DND-41 (cell line): Measurements from ENCODE around the gene ABI2.
"Not testable (repeated sequence)": the region's sequence is repeated elsewhere in the genome, so short reads cannot be mapped to it uniquely, and the experiment has no call there.

Source experiments
- ATAC-seq: fragments of 200-7000 bp; cut with Tn5 transposase; 3 replicates; pipeline ENCODE4 v1.9.1; 2021; ENCODE audit warnings: low read depth; ENCODE audit not compliant: insufficient read depth
- DNase-seq: peaks from one replicate; pipeline ENCODE4 v3.0.0-alpha.2; 2020
- H2AFZ ChIP-seq: 2 replicates; pipeline ENCODE4 v1.6.0; 2012; ENCODE audit warnings: low read depth, low read length
- H3K27ac ChIP-seq: 2 replicates; pipeline ENCODE4 v1.5.1; 2012; ENCODE audit warnings: low read length, inconsistent platforms
- H3K27me3 ChIP-seq: fragments of 200-600 bp; sonication (generic); 2 replicates; pipeline ENCODE4 v1.6.0; 2012; ENCODE audit warnings: low read length, mild to moderate bottlenecking, inconsistent platforms; ENCODE audit not compliant: insufficient read depth, poor library complexity
- H3K36me3 ChIP-seq: 2 replicates; pipeline ENCODE4 v1.5.1; 2012; ENCODE audit warnings: low read length, inconsistent platforms; ENCODE audit not compliant: insufficient read depth
- H3K4me1 ChIP-seq: 2 replicates; pipeline ENCODE4 v1.5.1; 2012; ENCODE audit warnings: mild to moderate bottlenecking, low read length; ENCODE audit not compliant: insufficient read depth
- H3K4me2 ChIP-seq: 2 replicates; pipeline ENCODE4 v1.6.0; 2012; ENCODE audit warnings: mild to moderate bottlenecking, moderate library complexity, low read length, inconsistent platforms; ENCODE audit not compliant: insufficient read depth
- H3K4me3 ChIP-seq, 2 experiments: fragments of 200-600 bp in 1 of 2; shearing (Covaris generic) in 1 of 2; 2 replicates each; pipeline ENCODE4 v1.5.1; 2012 to 2016; ENCODE audit warnings: inconsistent platforms in 2 of 2, low read length in 2 of 2, mild to moderate bottlenecking in 2 of 2, low read depth in 1 of 2, moderate library complexity in 1 of 2
- H3K79me2 ChIP-seq: 2 replicates; pipeline ENCODE4 v1.6.0; 2012; ENCODE audit warnings: low read length, inconsistent platforms; ENCODE audit not compliant: insufficient read depth
- H3K9ac ChIP-seq: 2 replicates; pipeline ENCODE4 v1.6.0; 2012; ENCODE audit warnings: low read depth, mild to moderate bottlenecking, inconsistent platforms, low read length, moderate library complexity
- H3K9me3 ChIP-seq: 2 replicates; pipeline ENCODE4 v1.5.1; 2012; ENCODE audit warnings: low read length, moderate library complexity, mild to moderate bottlenecking, inconsistent platforms; ENCODE audit not compliant: insufficient read depth, severe bottlenecking
- H4K20me1 ChIP-seq: 2 replicates; pipeline ENCODE4 v1.6.0; 2012; ENCODE audit warnings: low read length; ENCODE audit not compliant: insufficient read depth
- CTCF ChIP-seq: IDR thresholded peaks from 2 replicates; pipeline ENCODE4 v1.5.1; 2012; ENCODE audit warnings: borderline replicate concordance, low read length, moderate library complexity, mild to moderate bottlenecking; ENCODE audit not compliant: poor library complexity, severe bottlenecking; ENCODE audit errors: extremely low read depth
- EZH2 ChIP-seq: IDR thresholded peaks from 3 replicates; pipeline ENCODE4 v1.6.1; 2012; ENCODE audit warnings: borderline replicate concordance, low read depth, mild to moderate bottlenecking, moderate library complexity, low read length, inconsistent platforms; ENCODE audit not compliant: severe bottlenecking

ABI2 gene

DNA sequence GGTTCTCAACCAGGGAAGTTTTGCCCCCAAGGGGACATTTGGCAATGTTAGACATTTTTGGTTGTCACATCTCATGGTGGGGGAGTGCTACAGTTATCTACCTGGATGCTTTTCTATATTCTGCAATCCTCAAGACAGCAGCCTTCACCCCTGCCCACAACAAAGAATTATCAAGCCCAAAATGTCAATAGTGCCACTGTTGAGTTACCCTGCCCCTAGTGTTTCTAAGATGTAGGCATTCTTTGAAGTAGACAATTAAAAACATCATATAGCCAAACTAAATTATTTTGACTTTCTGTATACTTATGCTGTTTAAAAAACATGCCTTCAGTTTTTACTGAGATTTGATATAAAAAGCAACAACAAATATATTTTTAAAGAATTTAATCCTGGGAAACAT lies 48.0 kb downstream of the ABI2 start:
- peaks cover 24% of the 10 kb centered on the region; the same call in 1 of the 2 replicates for H3K79me2 ChIP-seq
- no peaks in the 10 kb centered on the region for H3K9me3 ChIP-seq
- no peak overlapping the region for H2AFZ ChIP-seq

DNA sequence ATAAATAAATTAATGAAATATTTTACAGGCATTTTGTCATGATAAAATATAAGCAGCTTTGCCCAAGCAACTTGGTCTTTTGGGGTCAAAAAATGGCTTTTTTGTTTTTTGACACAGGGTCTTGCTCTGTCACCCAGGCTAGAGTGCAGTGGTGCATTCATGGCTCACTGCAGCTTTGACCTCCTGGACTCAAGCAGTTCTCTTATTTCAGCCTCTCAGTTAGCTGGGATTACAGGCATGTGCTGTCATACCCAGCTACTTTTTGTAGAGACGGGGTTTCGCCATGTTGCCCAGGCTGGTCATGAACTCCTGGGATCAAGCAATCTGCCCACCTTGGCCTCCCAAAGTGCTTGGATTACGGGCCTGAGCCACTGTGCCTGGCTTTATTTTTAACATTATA lies 51.0 kb downstream of the ABI2 start:
- H3K9me3 ChIP-seq: no peaks in the 10 kb centered on the region
- peaks cover 2% of the 10 kb centered on the region; the same call in 1 of the 2 replicates for H4K20me1 ChIP-seq
- H3K27ac ChIP-seq: no peak overlapping the region
- H3K79me2 ChIP-seq: peaks cover 20% of the 10 kb centered on the region; the same call in 1 of the 2 replicates
- H3K27me3 ChIP-seq: no peaks in the 10 kb centered on the region
- H3K4me2 ChIP-seq: no peak overlapping the region
- H3K4me1 ChIP-seq: no peaks in the 10 kb centered on the region
- H3K36me3 ChIP-seq: peaks cover 34% of the 10 kb centered on the region
- H3K4me3 ChIP-seq: no peak overlapping the region
- no peak overlapping the region for H3K9ac ChIP-seq
- DNase-seq (no peak), ATAC-seq (no peak)
- TF ChIP-seq CTCF (no peak), EZH2 (no peak)
- H2AFZ ChIP-seq: no peak overlapping the region

More for the DNA sequence above, 48.0 kb downstream of the ABI2 start:
- H3K4me2 ChIP-seq: no peak overlapping the region
- no peaks in the 10 kb centered on the region for H3K4me1 ChIP-seq
- ATAC-seq (peak; percentile 74), DNase-seq (no peak)
- no peak overlapping the region for H3K4me3 ChIP-seq
- H3K27ac ChIP-seq: no peak overlapping the region
- no peaks in the 10 kb centered on the region for H3K27me3 ChIP-seq
- no peak overlapping the region for H3K9ac ChIP-seq
- TF ChIP-seq EZH2 (no peak), CTCF (peak; percentile 35)
- H3K36me3 ChIP-seq: peaks cover 17% of the 10 kb centered on the region; the same call in 1 of the 2 replicates
- H4K20me1 ChIP-seq: peaks cover 2% of the 10 kb centered on the region; the same call in 1 of the 2 replicates

- no peak for ATAC-seq
- no peak for TF ChIP-seq CTCF
- no peak for TF ChIP-seq EZH2
These were observed 54.8 kb downstream of the ABI2 start for GRCh38 chr2:203383038-203383437.

GRCh38 chr2:203388153-203388552 lies 60.0 kb downstream of the ABI2 start:
- peaks cover 34% of the 10 kb centered on the region for H3K36me3 ChIP-seq
- not testable (repeated sequence) for H2AFZ ChIP-seq, ATAC-seq, DNase-seq, H3K9me3 ChIP-seq, H3K4me2 ChIP-seq, H4K20me1 ChIP-seq, H3K9ac ChIP-seq, H3K27ac ChIP-seq, H3K79me2 ChIP-seq, H3K27me3 ChIP-seq, H3K4me3 ChIP-seq, H3K4me1 ChIP-seq

More at GRCh38 chr2:203383038-203383437, 54.8 kb downstream of the ABI2 start:
- H4K20me1 ChIP-seq: no peaks in the 10 kb centered on the region
- no peak overlapping the region for H3K27ac ChIP-seq
- no peak for DNase-seq
- peaks cover 12% of the 10 kb centered on the region; the same call in 1 of the 2 replicates for H3K79me2 ChIP-seq
- H3K9me3 ChIP-seq: no peaks in the 10 kb centered on the region
- no peak overlapping the region for H2AFZ ChIP-seq
- H3K4me2 ChIP-seq: no peak overlapping the region
- no peak overlapping the region for H3K9ac ChIP-seq
- peaks cover 39% of the 10 kb centered on the region for H3K36me3 ChIP-seq
- no peak overlapping the region for H3K4me3 ChIP-seq
- H3K27me3 ChIP-seq: no peaks in the 10 kb centered on the region
- H3K4me1 ChIP-seq: no peaks in the 10 kb centered on the region
